GM12801 (cell line): ENCODE results near the gene JAKMIP1.

ENCODE experiments used
- CTCF ChIP-seq: IDR thresholded peaks from one replicate; pipeline ENCODE4 v1.5.1; 2011; ENCODE audit warnings: control low read depth; ENCODE audit not compliant: insufficient read length; ENCODE audit errors: extremely low read depth

The JAKMIP1 gene

GRCh38 chr4:5998333-5998936 is 201.9 kb downstream of the JAKMIP1 start:
- no peak for TF ChIP-seq CTCF

GRCh38 chr4:5996641-5997040 is 203.7 kb downstream of the JAKMIP1 start:
- no peak for TF ChIP-seq CTCF

- TF ChIP-seq CTCF = no peak
Measured at GRCh38 chr4:5995901-5996623, 204.3 kb downstream of the JAKMIP1 start.

GRCh38 chr4:5993876-5994811 is 206.2 kb downstream of the JAKMIP1 start:
- TF ChIP-seq CTCF = no peak

- TF ChIP-seq CTCF = no peak
Measured at GRCh38 chr4:5992828-5993321, 207.5 kb downstream of the JAKMIP1 start.

GRCh38 chr4:5992171-5992827 is 208.1 kb downstream of the JAKMIP1 start:
- no peak for TF ChIP-seq CTCF
